ENCODE results near the gene GEMIN5. TPM values are rescaled to one million over a fixed set of nuclear protein-coding genes. Genes with fewer than 3 reads are reported as not detected.

Gene GEMIN5
- total RNA-seq, 1 experiment from 2014 or later: 37.2 TPM

- DNase-seq (ENCODE audit: low spot score): no peak
These were observed 53.6 kb downstream of the GEMIN5 start for GRCh38 chr5:154884424-154884823.

- DNase-seq (ENCODE audit: low spot score): no peak
These were observed 56.0 kb downstream of the GEMIN5 start for GRCh38 chr5:154881986-154882385.

GRCh38 chr5:154878642-154879335 is 59.2 kb downstream of the GEMIN5 start:
- DNase-seq (ENCODE audit: low spot score): no peak

GRCh38 chr5:154873791-154874331 is 64.2 kb downstream of the GEMIN5 start:
- DNase-seq (ENCODE audit: low spot score): no peak

GRCh38 chr5:154871734-154872133 is 66.3 kb downstream of the GEMIN5 start:
- DNase-seq (ENCODE audit: low spot score): no peak

- peak; percentile 16 for DNase-seq (ENCODE audit: low spot score)
These were observed 69.3 kb downstream of the GEMIN5 start for GRCh38 chr5:154868702-154869101.

GRCh38 chr5:154866841-154867240 is 71.2 kb downstream of the GEMIN5 start:
- no peak for DNase-seq (ENCODE audit: low spot score)

- DNase-seq (ENCODE audit: low spot score): no peak
These were observed 72.4 kb downstream of the GEMIN5 start for GRCh38 chr5:154865466-154866184.

GRCh38 chr5:154863291-154864080 is 74.5 kb downstream of the GEMIN5 start:
- DNase-seq (ENCODE audit: low spot score): no peak

GRCh38 chr5:154862766-154863165 is 75.2 kb downstream of the GEMIN5 start:
- no peak for DNase-seq (ENCODE audit: low spot score)

GRCh38 chr5:154861946-154862345 is 76.1 kb downstream of the GEMIN5 start:
- DNase-seq (ENCODE audit: low spot score): no peak

GRCh38 chr5:154860765-154861164 is 77.2 kb downstream of the GEMIN5 start:
- DNase-seq (ENCODE audit: low spot score): no peak

GRCh38 chr5:154860123-154860522 is 77.9 kb downstream of the GEMIN5 start:
- peak; percentile 54 for DNase-seq (ENCODE audit: low spot score)

GRCh38 chr5:154858972-154859871 is 78.8 kb downstream of the GEMIN5 start:
- peak; percentile 22 for DNase-seq (ENCODE audit: low spot score)

- peak; percentile 96 for DNase-seq (ENCODE audit: low spot score)
These were observed 79.6 kb downstream of the GEMIN5 start, which contains the start of gene CNOT8 for GRCh38 chr5:154858297-154858971. Gene CNOT8, plus strand, starts transcription at chr5:154858627. Its CDS starts 4,652 bp downstream, at chr5:154863279.

- DNase-seq (ENCODE audit: low spot score): peak; percentile 96
These were observed 80.3 kb downstream of the GEMIN5 start for GRCh38 chr5:154857530-154858296.

GRCh38 chr5:154851351-154851750 is 86.7 kb downstream of the GEMIN5 start:
- no peak for DNase-seq (ENCODE audit: low spot score)

- peak; percentile 47 for DNase-seq (ENCODE audit: low spot score)
These were observed 87.6 kb downstream of the GEMIN5 start, which contains the start of gene FAXDC2 for GRCh38 chr5:154850255-154851062. Gene FAXDC2, minus strand, starts transcription at chr5:154850603. Its CDS starts 12,425 bp downstream, at chr5:154838178.

GRCh38 chr5:154849791-154850201 is 88.2 kb downstream of the GEMIN5 start:
- DNase-seq (ENCODE audit: low spot score): no peak

Data from A172 (cell line).